T47D (cell line): ENCODE measurements around the gene DQX1.
"Not testable (repeated sequence)": the region's sequence is repeated elsewhere in the genome, so short reads cannot be mapped to it uniquely, and the experiment has no call there.

Experiments
- DNase-seq, 2 experiments: peaks; one replicate each; pipeline versions ENCODE4 v3.0.0 to v3.0.0-alpha.2; 2011 to 2012; ENCODE audit warnings: low read depth in 1 of 2, low spot score in 1 of 2
- JUND ChIP-seq: IDR thresholded peaks from 2 replicates; pipeline ENCODE4 v1.6.1; 2012; ENCODE audit warnings: low read depth
- in situ Hi-C: cut with HindIII; loops from 2 replicates; pipeline ENCODE4 v1.10.0; 2016; ENCODE audit warnings: low sequenced_read_pairs, low pct_unique_long_range_greater_than_20kb

DQX1 gene

GRCh38 chr2:74481961-74482800 lies 43.9 kb downstream of the DQX1 start:
- in situ Hi-C loops: no loop called here
- peak in 1 of 2 experiments; percentile 13 for DNase-seq
- no peak for TF ChIP-seq JUND

GRCh38 chr2:74481431-74481830 lies 44.6 kb downstream of the DQX1 start:
- DNase-seq: no peak
- in situ Hi-C loops: no loop called here

GRCh38 chr2:74474899-74475298 lies 51.1 kb downstream of the DQX1 start:
- in situ Hi-C loops: no loop called here
- TF ChIP-seq JUND: no peak
- no peak for DNase-seq

More at GRCh38 chr2:74481431-74481830, 44.6 kb downstream of the DQX1 start:
- TF ChIP-seq JUND: no peak

- DNase-seq: no peak
- in situ Hi-C loops: no loop called here
- no peak for TF ChIP-seq JUND
Measured at GRCh38 chr2:74474481-74474880, 51.5 kb downstream of the DQX1 start.

GRCh38 chr2:74472945-74473258 lies 53.1 kb downstream of the DQX1 start:
- DNase-seq: no peak
- TF ChIP-seq JUND: no peak
- in situ Hi-C loops: no loop called here

GRCh38 chr2:74472086-74472944 lies 53.7 kb downstream of the DQX1 start, which contains the start of gene MRPL53:
MRPL53 (minus strand) TSS chr2:74472680; CDS start chr2:74472660, 20 bp downstream.
- in situ Hi-C loops: no loop called here

GRCh38 chr2:74471332-74472065 lies 54.5 kb downstream of the DQX1 start:
- TF ChIP-seq JUND: no peak
- in situ Hi-C loops: no loop called here
- no peak for DNase-seq

More at GRCh38 chr2:74472086-74472944, 53.7 kb downstream of the DQX1 start, which contains the start of gene MRPL53:
- peak; percentile 21 to 96 for DNase-seq
- TF ChIP-seq JUND: peak; percentile 36; the same call in 1 of the 2 replicates

GRCh38 chr2:74470742-74471141 lies 55.3 kb downstream of the DQX1 start:
- in situ Hi-C loops: not testable (repeated sequence)

More at GRCh38 chr2:74470742-74471141, 55.3 kb downstream of the DQX1 start:
- not testable (repeated sequence) for DNase-seq
